ENCODE results near the gene PACS2. TPM values are rescaled to one million over a fixed set of nuclear protein-coding genes. Genes with fewer than 3 reads are reported as not detected.
A peak's percentile ranks its signal among the peaks of the same experiment; 100 is the strongest.
"Not testable (repeated sequence)": the region's sequence is repeated elsewhere in the genome, so short reads cannot be mapped to it uniquely, and the experiment has no call there.

PACS2 gene
- total RNA-seq, 2 experiments from 2014 or later: 26.7 to 30.4 TPM

- intact Hi-C loops (cut with micrococcal nuclease): no loop called here
- H3K4me3 Mint-ChIP-seq: no peak overlapping the region
- ChIA-PET POLR2A (no interaction called here), CTCF (interaction anchor here (1.3 to 2.0 kb wide), 4 partner anchors 9 to 31 kb away, joined by 3 to 7 read pairs (median 4); no protein-coding TSS in a partner anchor)
- no peaks in the 10 kb centered on the region for H3K9me3 Mint-ChIP-seq
- ATAC-seq (no peak), DNase-seq (no peak)
- no peak for TF ChIP-seq CTCF (IDR thresholded peaks at IDR 0.05)
- peaks cover 1% of the 10 kb centered on the region for H3K36me3 Mint-ChIP-seq (ENCODE audit: low read depth)
- H3K27me3 Mint-ChIP-seq: no peaks in the 10 kb centered on the region
- H3K4me1 Mint-ChIP-seq (ENCODE audit: low read depth): peaks cover 17% of the 10 kb centered on the region
- no peak overlapping the region for H3K27ac Mint-ChIP-seq
Measured at GRCh38 chr14:105283028-105283427, 31.5 kb upstream of the PACS2 start.

- H3K36me3 Mint-ChIP-seq (ENCODE audit: low read depth): peaks cover 1% of the 10 kb centered on the region
- H3K27ac Mint-ChIP-seq: peak overlapping the region; percentile 75
- intact Hi-C loops (cut with micrococcal nuclease): no loop called here
- CTCF ChIA-PET: interaction anchor here (2.0 kb wide), 1 partner anchor 8 kb away, joined by 7 read pairs; no protein-coding TSS in a partner anchor
- peak; percentile 32 for DNase-seq
- TF ChIP-seq CTCF (IDR thresholded peaks at IDR 0.05): no peak
- peak; percentile 70 for ATAC-seq
- H3K4me3 Mint-ChIP-seq: no peak overlapping the region
- POLR2A ChIA-PET: no interaction called here
- no peaks in the 10 kb centered on the region for H3K27me3 Mint-ChIP-seq
- H3K4me1 Mint-ChIP-seq (ENCODE audit: low read depth): peaks cover 17% of the 10 kb centered on the region
- no peaks in the 10 kb centered on the region for H3K9me3 Mint-ChIP-seq
Measured at GRCh38 chr14:105283899-105284298, 30.6 kb upstream of the PACS2 start.

- TF ChIP-seq CTCF (IDR thresholded peaks at IDR 0.05): no peak
- H3K36me3 Mint-ChIP-seq (ENCODE audit: low read depth): peaks cover 1% of the 10 kb centered on the region
- intact Hi-C loops (cut with micrococcal nuclease): no loop called here
- ChIA-PET CTCF (no interaction called here), POLR2A (no interaction called here)
- no peak for ATAC-seq
- H3K4me3 Mint-ChIP-seq: no peak overlapping the region
- H3K9me3 Mint-ChIP-seq: no peaks in the 10 kb centered on the region
- H3K4me1 Mint-ChIP-seq (ENCODE audit: low read depth): peaks cover 17% of the 10 kb centered on the region
- DNase-seq: no peak
- H3K27ac Mint-ChIP-seq: no peak overlapping the region
- H3K27me3 Mint-ChIP-seq: no peaks in the 10 kb centered on the region
Measured at GRCh38 chr14:105285174-105285573, 29.4 kb upstream of the PACS2 start.

- no peaks in the 10 kb centered on the region for H3K9me3 Mint-ChIP-seq
- peaks cover 25% of the 10 kb centered on the region for H3K4me1 Mint-ChIP-seq (ENCODE audit: low read depth)
- DNase-seq (no peak), ATAC-seq (no peak)
- CTCF ChIA-PET: interaction anchor here (1.7 kb wide), 1 partner anchor 14 kb away, joined by 4 read pairs; the partner anchor contains the start of gene BRF1
- H3K4me3 Mint-ChIP-seq: no peak overlapping the region
- no peaks in the 10 kb centered on the region for H3K27me3 Mint-ChIP-seq
- POLR2A ChIA-PET: no interaction called here
- no peak for TF ChIP-seq CTCF (IDR thresholded peaks at IDR 0.05)
- intact Hi-C loops (cut with micrococcal nuclease): no loop called here
- peaks cover 1% of the 10 kb centered on the region for H3K36me3 Mint-ChIP-seq (ENCODE audit: low read depth)
- no peak overlapping the region for H3K27ac Mint-ChIP-seq
Measured at GRCh38 chr14:105286759-105287144, 27.8 kb upstream of the PACS2 start.

- peaks cover 1% of the 10 kb centered on the region for H3K36me3 Mint-ChIP-seq (ENCODE audit: low read depth)
- TF ChIP-seq CTCF (IDR thresholded peaks at IDR 0.05): no peak
- no peaks in the 10 kb centered on the region for H3K9me3 Mint-ChIP-seq
- no peak overlapping the region for H3K27ac Mint-ChIP-seq
- no peak for DNase-seq
- peaks cover 23% of the 10 kb centered on the region for H3K4me1 Mint-ChIP-seq (ENCODE audit: low read depth)
- no peak overlapping the region for H3K4me3 Mint-ChIP-seq
- POLR2A ChIA-PET: no interaction called here
- H3K27me3 Mint-ChIP-seq: no peaks in the 10 kb centered on the region
- intact Hi-C loops (cut with micrococcal nuclease): no loop called here
- CTCF ChIA-PET: interaction anchor here (1.7 kb wide), 1 partner anchor 14 kb away, joined by 4 read pairs; the partner anchor contains the start of gene BRF1
- no peak for ATAC-seq
Measured at GRCh38 chr14:105287249-105288102, 27.1 kb upstream of the PACS2 start.

GRCh38 chr14:105288936-105289335 is 25.6 kb upstream of the PACS2 start:
- intact Hi-C loops (cut with micrococcal nuclease); H3K27me3 Mint-ChIP-seq; DNase-seq; H3K36me3 Mint-ChIP-seq (ENCODE audit: low read depth); ATAC-seq; H3K9me3 Mint-ChIP-seq; H3K4me3 Mint-ChIP-seq; H3K27ac Mint-ChIP-seq: not testable (repeated sequence)
- POLR2A ChIA-PET: interaction anchor here (0.6 kb wide), 1 partner anchor 199 kb away, joined by 3 read pairs; no protein-coding TSS in a partner anchor
- CTCF ChIA-PET: interaction anchor here (1.0 kb wide), 1 partner anchor 13 kb away, joined by 4 read pairs; no protein-coding TSS in a partner anchor
- H3K4me1 Mint-ChIP-seq (ENCODE audit: low read depth): peaks cover 31% of the 10 kb centered on the region

Measured in activated CD8-positive, alpha-beta T cell treated with anti-CD3 and anti-CD28 coated beads for 36 hours (primary cell).